Skeletal muscle cell (primary cell): Measurements from ENCODE around the gene GMEB2.
"Not testable (repeated sequence)": the region's sequence is repeated elsewhere in the genome, so short reads cannot be mapped to it uniquely, and the experiment has no call there.

ENCODE experiments used
- DNase-seq: peaks from one replicate; pipeline ENCODE4 v3.0.0-alpha.2; 2010; ENCODE audit warnings: low read depth
- H3K4me3 ChIP-seq: 2 replicates; pipeline ENCODE4 v1.5.1; 2011; ENCODE audit warnings: low read depth, mild to moderate bottlenecking, control low read depth, low read length, moderate library complexity

The GMEB2 gene

DNA sequence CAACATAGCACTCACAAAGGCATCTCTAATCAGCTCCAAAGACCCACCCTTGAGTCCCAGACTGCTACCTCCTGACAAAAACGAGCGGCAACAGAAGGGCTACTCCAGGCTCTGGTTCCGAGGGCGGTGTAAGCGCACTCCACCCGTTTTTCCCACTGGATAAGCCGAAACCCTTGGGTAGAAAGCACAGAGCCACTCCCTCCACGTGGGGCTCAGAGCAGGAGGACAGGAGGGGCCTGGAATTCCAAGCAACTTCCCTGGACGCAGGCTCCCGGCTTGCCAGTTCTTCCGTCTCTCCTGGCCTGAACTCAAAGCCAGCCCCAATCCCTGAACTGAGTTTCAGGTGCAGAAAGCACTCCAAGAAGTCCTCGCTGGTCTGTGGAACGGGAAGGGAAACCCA is 7.4 kb downstream of the GMEB2 start:
- DNase-seq = no peak

GRCh38 chr20:63619086-63619485 is 7.8 kb downstream of the GMEB2 start:
- H3K4me3 ChIP-seq = no peak overlapping the region
- no peak for DNase-seq

More for the DNA sequence above, 7.4 kb downstream of the GMEB2 start:
- H3K4me3 ChIP-seq = no peak overlapping the region

- no peak for DNase-seq
- H3K4me3 ChIP-seq = no peak overlapping the region
Observed at GRCh38 chr20:63618291-63618980, 8.5 kb downstream of the GMEB2 start.

GRCh38 chr20:63617876-63618265 is 9.0 kb downstream of the GMEB2 start:
- H3K4me3 ChIP-seq = no peak overlapping the region
- DNase-seq = no peak

GRCh38 chr20:63617092-63617875 is 9.6 kb downstream of the GMEB2 start:
- no peak for DNase-seq
- H3K4me3 ChIP-seq = no peak overlapping the region

GRCh38 chr20:63613863-63614594 is 12.9 kb downstream of the GMEB2 start:
- not testable (repeated sequence) for DNase-seq, H3K4me3 ChIP-seq

- H3K4me3 ChIP-seq = no peak overlapping the region
- no peak for DNase-seq
Observed at GRCh38 chr20:63612276-63612931, 14.5 kb downstream of the GMEB2 start.

DNA sequence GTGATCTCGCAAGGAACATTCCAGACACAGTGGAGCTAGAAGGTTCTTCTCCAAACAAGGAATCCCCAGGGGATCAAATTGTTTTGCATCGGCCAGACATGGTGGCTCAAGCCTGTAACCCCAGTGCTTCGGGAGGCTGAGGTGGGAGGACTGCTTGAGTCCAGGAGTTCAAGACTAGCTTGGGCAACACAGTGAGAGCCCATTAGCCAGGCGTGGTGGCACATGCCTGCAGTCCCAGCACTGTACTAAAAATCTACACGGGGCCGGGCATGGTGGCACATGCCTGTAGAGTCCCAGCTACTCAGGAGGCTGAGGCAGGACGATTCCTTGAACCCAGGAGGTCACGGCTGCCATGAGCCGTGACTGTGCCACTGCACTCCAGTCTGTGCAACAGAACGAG is 15.3 kb downstream of the GMEB2 start:
- no peak for DNase-seq
- no peak overlapping the region for H3K4me3 ChIP-seq

DNA sequence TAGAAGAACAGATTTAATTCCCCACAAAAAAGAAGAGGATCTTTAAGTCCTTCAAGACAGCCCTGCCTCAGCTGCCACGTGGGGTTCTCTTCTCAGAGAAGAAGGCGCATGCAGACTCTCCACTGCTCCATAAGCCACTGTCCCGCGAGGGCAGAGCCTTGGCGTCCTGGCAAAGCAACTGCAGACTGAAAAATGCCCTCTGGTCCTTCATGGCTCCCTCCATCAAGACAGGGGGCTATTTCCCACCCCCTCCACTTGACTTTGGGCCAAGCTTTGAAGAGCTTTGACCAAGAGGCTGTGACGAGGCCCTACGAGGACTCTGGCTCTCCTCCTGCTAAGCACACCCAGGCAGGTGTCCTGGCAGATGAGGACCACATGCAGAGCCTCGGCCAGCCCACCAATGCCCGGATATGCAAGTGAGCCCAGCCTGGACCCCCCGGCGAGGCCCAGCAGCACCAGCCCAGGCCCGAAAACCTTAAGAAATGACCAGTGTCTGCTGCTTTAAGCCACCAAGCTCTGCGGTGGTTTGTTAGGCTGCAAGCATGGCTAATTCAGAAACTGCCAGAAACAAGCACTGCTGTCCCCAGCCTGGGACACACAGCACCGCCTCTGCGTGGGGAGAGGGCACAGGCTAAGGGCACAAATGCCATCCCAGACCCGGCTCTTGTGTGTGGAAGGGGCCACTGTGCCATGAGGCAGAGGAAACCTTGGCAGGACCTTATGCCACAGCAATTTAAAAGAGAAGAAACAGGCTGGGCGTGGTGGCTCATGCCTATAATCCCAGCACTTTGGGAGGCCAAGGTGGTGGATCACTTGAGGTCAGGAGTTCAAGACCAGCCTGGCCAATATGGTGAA is 16.1 kb downstream of the GMEB2 start:
- no peak overlapping the region for H3K4me3 ChIP-seq
- DNase-seq = no peak

- DNase-seq = no peak
- no peak overlapping the region for H3K4me3 ChIP-seq
Observed at GRCh38 chr20:63606686-63607085, 20.2 kb downstream of the GMEB2 start.

DNA sequence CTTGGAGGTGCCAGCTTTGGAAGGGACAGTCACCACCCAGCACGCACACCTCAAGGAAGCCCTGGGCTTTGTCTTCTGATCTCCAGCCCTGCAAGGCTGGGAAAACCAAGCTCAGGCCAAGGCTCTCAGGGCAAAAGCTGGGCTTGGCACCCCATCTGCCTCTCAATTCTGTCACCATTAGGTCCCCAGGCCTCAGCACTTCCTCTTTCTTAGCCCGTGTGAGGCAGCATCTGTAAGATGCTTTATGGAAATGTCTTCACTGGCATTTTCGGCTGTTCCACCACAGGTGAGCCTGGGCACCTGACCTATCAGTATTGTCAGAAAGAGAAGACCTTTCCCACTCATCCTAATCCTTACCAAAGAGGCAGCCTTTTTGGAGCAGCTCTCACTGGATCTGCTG is 24.6 kb downstream of the GMEB2 start:
- H3K4me3 ChIP-seq = no peak overlapping the region
- DNase-seq = no peak

DNA sequence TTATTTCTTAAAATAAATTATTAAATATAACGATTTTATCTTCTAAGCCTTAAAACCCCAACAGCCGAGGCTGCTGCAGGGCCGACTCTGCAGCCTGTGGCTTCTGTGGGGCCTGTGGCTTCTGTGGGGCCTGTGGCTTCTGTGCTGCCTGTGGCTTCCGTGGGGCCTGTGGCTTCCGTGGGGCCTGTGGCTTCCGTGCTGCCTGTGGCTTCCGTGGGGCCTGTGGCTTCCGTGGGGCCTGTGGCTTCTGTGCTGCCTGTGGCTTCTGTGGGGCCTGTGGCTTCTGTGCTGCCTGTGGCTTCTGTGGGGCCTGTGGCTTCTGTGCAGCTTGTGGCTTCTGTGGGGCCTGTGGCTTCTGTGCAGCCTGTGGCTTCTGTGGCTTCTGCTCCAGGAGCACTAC is 25.2 kb downstream of the GMEB2 start:
- H3K4me3 ChIP-seq, DNase-seq: not testable (repeated sequence)

DNA sequence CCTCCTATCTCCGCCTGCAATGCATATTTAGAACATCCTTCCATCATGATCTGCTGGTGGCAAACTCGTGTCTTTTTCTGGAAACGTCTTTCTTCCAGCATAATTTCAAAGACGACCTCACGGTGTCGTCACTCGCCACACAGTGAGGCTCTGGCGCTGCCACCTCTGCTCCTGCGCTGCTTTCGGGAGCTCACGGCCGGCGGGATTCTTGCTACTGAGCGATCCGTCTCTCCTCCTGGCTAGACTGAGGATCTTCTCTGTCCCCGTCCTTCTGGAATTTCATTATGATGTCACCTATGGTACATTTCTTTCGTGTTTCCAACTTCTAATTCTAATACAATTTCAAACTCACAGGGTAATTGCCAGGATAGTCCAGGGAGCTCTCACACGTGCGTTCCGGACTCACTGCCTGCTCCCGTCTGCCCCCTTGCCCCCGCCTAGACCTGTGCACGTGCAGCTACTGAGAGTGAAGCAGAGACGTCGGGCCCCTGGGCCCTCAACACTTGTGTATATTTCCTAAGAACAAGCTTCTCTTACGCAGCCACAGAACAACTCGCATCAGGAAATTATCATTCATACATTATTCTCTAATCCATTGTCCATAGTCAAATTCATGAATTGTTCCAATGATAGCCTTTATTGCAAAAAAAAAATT is 27.4 kb downstream of the GMEB2 start:
- no peak overlapping the region for H3K4me3 ChIP-seq
- DNase-seq = no peak

DNA sequence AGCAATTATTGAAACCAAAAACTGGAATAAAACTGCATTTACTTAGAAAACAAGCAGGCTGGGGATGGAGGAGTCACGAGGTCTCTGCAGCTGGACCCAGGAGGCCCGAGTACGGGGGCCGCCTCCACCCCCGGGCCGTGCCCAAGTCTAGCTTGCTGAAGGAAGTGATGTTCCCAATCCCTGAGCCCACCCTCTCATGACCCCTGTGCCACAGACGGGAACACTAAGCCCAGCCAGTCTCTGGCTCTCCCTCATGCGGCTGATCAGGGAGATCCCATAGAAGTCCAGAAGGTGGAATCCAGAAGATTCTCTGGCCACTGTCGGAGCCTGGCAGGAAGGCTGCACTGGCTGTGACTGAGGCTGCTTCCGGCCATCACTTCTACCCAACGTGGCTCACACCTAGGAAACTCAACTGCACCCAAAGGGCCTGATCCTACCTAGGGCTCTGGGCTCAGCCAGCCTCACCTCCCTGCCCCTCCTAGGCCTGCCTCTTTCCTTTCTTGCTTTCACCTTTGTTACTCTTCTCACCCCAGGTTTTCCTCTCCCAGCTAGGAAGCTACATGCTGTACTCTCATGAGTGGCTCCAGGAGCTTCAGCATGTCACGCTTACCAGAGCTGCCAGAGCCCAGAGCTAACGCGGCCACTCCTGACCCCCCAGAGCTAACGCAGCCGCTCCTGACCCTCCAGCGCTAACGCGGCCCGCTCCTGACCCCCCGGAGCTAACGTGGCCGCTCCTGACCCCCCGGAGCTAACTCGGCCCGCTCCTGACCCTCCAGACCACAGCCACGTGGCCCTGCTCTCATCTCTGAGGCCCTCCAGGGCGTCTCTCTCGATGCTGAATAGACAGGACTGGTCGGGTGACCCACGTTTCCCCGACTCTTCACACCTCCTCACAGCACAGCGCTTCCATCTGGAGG is 28.2 kb downstream of the GMEB2 start:
- H3K4me3 ChIP-seq = no peak overlapping the region
- DNase-seq = no peak

DNA sequence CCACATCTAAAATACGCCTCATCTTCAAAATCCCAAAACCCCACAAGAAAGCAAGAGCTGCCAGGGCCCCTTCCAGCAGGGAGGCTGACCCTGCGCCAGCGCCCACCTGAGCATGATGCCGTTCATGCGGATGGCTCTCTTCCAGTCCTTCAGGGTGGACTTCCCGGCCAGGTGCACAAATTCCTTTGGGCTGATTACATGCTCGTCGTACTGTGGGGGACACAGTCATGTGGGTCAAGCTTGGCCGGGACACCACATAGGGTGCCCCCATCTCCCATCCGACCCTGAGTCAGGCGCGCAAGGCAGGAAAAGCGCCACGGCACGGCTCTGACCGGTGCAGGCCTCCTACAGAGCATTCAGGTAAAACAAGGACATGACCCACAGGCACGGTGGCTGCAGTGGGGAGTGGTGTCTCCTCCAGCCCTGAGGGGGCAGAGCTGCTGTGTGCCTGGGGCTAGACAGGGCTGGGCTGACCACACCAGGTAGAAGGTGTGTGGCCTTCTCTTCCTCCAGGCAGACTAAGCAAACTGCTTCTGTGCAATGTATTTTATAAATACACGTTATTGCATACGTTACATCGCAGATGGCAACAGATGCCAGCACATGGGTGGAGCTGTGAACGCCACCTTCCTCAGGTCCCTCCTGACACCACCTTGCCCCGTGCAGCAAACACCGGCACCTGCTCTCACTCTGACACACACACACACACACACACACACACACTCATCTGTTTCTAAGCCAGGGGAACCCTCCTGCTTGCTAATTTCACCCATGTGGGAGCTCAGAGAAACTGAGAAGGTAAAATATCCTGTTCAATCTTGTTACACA is 29.0 kb downstream of the GMEB2 start:
- no peak for DNase-seq
- H3K4me3 ChIP-seq = no peak overlapping the region

DNA sequence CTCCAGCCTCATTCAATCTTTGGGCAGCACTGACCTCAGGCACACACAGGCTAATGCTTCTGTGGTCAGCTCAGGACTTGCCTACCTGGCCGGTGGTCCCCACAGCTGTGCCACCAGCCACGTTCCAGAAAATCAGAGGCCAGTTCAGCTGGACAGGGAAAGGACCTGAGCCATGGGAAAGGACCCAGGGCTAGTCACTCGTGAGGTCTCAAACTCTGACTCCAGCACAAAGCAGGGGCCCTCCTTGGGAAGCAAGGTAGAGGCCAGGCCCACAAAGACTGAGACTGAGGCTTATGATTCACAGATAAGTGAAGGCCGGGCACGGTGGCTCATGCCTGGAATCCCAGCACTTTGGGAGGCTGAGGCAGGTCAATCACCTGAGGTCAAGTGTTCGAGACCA is 30.5 kb downstream of the GMEB2 start:
- H3K4me3 ChIP-seq = no peak overlapping the region

More for the DNA sequence above, 30.5 kb downstream of the GMEB2 start:
- DNase-seq = no peak
